Inferior parietal cortex (tissue), 1 donor: ENCODE results near the gene OR2A12.
"Not testable (repeated sequence)": the region's sequence is repeated elsewhere in the genome, so short reads cannot be mapped to it uniquely, and the experiment has no call there.

Source experiments
- DNase-seq: peaks from one replicate; pipeline ENCODE4 v3.0.0-alpha.2; 2016; ENCODE audit errors: extremely low spot score

The OR2A12 gene, protein sequence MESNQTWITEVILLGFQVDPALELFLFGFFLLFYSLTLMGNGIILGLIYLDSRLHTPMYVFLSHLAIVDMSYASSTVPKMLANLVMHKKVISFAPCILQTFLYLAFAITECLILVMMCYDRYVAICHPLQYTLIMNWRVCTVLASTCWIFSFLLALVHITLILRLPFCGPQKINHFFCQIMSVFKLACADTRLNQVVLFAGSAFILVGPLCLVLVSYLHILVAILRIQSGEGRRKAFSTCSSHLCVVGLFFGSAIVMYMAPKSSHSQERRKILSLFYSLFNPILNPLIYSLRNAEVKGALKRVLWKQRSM

DNA sequence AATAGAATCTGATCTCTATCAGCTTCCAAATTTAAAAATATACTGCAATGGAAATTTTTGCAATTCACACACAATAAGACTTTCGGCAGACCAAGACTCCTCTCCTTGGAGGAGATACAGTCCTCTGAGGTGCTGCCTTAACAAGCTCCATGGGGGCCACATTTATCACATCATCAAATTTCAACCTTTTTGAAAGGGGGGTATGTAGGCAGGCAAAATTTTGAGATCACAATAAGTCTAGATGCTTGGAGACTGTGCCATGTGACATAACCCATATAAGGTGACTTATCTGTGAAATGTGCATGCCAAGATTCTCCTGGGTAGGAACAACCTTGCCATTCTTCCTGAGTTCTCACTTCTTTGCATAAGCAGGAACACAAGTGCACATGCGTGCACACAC, at the start of gene OR2A12:
Gene OR2A12, plus strand, starts transcription at position 301 of the 400 bp plus-strand sequence. CDS start 8,830 bp downstream, outside the sequence.
- DNase-seq: no peak

DNA sequence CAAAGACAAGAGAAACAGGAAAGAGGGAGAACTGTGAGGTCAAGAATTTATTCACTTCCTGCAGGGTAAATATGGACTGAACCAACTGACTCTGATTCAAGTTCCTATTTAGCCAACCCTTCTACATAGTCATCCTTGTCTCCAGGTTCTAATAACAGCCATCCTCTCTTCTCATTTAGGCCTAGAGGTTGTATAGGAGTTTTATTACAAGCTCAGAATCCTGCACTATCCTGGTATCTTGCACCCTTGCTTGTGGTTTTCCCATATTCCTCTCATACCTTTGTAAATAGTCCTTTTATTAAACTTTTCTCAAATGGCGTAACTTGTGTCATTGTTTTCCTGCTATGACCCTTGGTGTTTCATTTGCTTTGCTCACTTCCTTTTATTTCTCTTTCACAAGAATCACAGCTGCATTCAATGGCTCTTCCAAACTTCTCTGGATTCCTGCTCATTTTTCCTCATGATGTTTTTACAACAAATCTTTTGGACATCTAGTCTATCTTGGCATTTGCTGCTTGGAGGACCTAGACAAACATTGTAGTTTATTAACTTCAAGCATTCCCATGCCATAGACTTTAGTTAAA, 49.7 kb upstream of the OR2A12 start:
- no peak for DNase-seq

DNA sequence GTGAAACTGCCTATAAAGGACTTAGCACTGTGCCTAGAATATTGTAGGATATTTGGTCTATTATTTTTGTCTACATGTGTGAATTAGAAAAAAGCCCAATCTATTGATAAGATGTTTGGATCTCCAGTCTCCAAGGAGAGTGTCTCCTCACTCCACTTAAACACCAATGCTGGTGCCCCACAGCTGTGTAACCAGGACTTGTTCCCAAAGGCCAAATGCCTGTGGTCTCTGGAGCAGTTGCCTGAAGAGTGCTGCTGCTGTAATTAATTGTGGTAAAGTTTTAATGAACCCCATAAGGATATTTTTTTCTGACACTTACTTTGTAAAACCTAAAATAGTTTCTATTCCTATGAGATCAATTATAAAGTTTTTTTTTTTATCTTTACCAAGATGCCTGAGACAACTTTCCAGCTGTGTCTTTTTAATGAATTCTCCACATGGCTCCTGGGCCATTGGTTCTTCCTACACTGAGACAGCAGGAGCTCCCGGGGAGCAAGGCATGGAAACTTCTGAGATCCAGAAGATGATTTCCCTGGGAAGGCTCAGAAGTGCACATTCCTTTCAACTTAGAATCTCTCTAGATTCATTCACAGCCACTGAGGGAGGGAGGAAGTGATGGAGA, 48.6 kb upstream of the OR2A12 start:
- DNase-seq: no peak

DNA sequence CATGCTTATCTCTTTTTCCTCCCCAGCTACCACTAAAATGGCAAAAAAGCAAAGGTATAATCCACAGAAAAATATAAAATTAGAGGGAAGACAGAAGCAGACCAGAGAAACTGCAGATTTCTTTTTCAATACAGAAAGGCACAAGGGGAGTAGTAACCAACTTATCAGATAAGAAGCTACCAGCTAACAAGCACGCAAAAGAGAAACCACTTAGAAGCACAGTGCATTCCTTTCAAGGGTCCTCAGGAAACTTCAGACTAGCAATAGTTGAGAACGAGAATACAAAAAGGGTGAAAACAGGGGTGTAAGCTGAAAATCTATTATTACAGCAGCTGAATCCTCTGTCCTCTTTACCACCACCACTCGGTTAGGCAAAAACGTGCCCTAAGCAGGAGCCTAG, 47.2 kb upstream of the OR2A12 start:
- DNase-seq: no peak

DNA sequence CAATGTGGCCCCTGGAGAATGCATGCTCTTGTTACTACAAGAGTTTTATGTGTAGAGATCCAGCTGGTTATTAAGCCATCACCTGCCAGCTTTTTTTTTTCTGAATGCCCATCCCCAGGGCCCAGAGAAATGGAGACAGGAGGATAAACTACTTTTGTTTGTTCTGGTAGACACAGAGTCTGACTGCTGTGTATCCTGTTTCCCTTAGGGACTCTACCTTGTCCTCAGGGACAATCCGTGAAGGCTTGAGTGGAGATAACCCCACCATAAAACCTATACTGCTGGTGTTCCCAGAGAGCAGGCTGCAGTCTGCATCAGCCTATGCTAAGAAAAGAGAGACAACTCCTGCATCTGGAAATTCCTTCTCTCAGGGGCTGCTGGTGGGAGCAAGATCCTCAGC, 37.4 kb upstream of the OR2A12 start, which contains the start of gene OR2A5:
Gene OR2A5, plus strand, starts transcription at position 301 of the 400 bp plus-strand sequence. CDS start 1,454 bp downstream, outside the sequence.
- DNase-seq: no peak

DNA sequence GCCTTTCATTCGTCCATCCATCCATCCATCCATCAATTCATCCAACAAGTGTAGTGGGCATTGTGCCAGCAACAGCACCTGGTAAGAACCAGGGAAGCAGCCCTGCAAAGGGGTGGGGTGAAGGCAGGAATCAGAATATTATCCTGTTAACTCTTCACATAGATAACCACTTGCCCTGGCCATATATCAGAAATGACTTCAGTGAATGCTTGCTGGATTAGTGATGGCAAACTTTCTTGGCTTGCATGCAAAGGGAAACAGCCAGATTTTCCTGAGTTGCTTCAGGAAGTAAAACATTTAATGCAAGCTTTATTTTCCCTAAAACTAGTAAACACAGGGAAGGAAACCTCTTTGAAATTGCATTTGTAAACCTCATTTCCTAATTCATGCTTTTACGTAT, 36.6 kb upstream of the OR2A12 start:
- DNase-seq: no peak

DNA sequence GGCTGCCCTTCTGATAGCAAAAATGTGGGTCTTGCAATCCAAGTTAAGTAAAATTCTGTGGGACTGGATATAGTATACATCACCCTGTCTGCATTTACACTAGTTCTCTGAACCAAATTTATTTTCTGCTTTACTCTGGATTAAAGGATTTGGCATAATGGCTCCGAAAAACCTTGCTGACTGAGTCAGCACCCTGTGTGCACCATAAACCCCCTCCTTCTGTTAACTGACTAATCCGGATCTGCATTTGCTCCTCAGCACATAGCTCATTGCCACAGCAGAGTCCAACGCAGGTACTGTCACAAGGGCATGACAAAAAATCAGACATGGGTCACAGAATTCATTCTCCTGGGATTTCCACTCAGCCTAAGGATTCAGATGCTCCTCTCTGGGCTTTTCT, 36.0 kb upstream of the OR2A12 start:
- DNase-seq: no peak

DNA sequence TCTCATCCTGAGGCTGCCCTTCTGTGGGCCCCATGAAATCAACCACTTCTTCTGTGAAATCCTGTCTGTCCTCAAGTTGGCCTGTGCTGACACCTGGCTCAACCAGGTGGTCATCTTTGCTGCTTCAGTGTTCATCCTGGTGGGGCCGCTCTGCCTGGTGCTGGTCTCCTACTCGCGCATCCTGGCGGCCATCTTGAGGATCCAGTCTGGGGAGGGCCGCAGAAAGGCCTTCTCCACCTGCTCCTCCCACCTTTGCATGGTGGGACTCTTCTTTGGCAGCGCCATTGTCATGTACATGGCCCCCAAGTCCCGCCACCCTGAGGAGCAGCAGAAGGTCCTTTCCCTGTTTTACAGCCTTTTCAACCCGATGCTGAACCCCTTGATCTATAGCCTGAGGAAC, 35.2 kb upstream of the OR2A12 start:
- DNase-seq: not testable (repeated sequence)

DNA sequence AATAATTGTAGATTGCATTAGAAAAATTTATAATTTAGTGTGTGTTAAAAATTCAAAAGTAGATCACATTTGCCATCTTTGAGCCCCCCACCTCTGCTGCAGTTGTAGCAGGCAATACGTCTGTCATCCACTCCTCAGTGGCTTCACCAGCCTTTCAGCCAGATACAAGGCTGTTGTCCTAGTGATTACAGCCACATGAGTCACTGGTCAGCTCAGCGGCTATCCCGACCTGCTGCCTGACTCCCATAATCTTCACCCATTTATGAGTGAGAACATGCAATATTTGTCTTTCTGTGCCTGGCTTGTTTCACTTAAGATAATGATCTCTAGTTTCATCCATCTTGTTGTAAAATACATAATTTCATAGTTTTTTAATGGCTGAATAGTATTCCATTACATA, 28.1 kb upstream of the OR2A12 start:
- DNase-seq: no peak

DNA sequence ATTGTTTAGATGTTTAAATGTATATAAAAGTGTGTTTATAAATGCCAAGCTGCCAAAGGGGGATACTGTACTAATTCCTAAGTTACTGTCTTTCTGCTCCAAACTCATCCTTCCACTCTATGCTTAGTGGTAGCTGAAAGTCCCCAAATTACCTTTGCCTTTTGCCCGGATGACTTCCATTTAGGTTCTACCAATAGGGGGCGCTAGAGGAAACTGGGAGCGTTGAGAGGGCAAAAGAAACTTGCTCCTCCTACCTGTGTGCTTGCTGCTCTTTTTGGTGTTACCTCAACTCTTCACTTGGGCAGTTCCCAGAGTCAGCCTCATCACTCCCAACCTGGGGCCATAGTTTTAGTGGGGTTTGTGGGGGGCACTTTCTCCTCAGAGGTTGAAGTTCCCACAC, 22.4 kb upstream of the OR2A12 start:
- DNase-seq: no peak

DNA sequence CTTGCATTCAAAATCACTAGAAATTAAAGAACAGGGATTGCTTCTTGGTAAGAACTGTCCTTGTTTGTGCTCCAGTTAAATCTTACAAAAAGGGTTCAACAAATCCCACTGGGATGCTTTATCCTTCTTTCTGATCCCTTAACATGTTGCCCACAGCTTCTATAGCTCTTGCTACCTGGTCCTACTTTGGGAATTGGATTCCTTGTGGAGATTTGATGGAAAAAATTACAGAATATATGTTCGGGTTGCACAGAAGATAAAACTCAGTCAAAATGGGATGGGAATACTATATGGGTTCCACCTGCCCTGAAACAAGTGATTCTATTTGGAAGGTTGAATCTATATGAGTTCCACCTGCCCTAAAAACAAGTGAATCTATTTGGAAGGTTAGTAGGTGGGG, 16.6 kb upstream of the OR2A12 start, which contains the start of gene OR2A25:
Gene OR2A25, plus strand, starts transcription at position 301 of the 400 bp plus-strand sequence. CDS start 4,409 bp downstream, outside the sequence.
- no peak for DNase-seq

DNA sequence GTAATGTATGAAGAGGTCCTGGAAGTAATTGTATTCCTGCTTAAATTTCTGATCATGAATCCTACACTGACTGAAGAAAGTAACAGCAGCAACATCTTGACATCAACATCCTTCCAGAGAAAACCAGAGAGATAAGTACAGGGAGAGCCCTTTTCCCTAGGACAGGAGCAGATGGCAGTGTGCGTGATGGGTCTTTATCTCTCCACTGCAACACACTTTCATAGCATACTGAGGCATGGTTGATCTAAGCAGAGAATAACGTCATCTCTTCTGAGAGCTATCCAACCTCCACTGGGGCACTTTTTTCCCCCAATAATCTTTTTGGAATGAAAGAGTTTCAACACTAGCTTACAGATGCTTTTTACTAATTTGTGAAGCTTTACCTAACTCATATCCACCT, 16.1 kb upstream of the OR2A12 start:
- DNase-seq: no peak

DNA sequence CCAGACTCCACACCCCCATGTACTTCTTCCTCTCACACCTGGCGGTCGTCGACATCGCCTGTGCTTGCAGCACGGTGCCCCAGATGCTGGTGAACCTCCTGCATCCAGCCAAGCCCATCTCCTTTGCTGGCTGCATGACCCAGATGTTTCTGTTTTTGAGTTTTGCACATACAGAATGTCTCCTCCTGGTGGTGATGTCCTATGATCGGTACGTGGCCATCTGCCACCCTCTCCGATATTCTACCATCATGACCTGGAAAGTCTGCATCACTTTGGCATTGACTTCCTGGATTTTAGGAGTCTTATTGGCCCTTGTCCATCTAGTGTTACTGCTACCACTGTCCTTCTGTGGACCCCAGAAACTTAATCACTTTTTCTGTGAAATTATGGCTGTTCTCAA, 11.7 kb upstream of the OR2A12 start:
- no peak for DNase-seq

DNA sequence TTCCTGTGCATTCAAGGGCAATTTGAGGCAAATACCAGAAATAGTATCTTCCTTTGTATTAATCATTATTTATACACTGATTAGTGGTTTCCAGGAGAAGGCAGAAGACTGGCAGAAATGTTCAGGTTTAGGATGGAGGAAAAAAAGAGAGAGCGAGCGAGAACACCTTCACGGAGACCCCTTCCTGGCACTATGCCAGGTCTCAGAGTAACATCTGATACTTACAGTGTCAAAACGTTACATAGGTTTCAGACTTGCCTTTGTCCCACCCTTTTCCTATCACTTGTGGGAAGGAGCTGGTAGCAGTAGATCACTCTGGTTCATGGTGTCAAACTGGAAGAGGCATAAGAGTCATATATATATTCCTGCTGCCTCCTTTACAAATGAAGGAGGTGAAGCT, 652 bp downstream of the OR2A12 start:
- no peak for DNase-seq

DNA sequence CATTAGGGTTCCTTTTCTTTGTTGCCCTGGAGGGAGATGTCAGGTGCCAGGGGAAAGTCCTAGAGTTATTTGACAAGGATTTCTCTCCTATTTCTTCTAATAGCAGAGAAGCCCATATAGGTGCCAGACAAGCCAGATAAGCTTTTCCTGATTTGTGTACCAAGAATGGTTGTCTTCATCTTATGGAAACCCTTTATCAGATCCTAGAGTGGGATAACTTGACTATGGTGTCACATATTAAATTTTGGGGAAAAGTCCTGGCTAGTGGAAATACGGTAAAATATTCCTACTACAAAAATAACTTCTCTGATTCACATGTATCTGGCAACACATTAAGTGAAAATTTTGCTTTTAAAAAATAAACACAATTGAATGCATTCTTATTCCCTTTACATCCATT, 1.2 kb downstream of the OR2A12 start:
- DNase-seq: no peak

DNA sequence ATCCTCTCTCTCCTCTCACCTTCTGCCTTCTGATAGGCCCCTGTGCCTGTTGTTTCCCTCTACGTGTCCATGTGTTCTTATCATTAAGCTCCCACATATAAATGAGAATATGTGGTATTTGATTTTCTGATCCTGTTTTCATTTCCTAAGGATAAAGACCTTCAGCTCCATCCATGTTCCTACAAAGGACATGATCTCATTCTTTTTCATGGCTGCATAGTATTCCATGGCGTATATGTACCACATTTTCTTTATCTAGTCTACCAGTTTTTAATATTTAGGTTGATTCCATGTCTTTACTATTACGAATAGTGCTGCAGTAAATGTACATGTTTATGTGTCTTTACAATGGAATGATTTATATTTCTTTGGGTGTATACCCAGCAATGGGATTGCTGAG, 4.6 kb downstream of the OR2A12 start:
- DNase-seq: no peak

DNA sequence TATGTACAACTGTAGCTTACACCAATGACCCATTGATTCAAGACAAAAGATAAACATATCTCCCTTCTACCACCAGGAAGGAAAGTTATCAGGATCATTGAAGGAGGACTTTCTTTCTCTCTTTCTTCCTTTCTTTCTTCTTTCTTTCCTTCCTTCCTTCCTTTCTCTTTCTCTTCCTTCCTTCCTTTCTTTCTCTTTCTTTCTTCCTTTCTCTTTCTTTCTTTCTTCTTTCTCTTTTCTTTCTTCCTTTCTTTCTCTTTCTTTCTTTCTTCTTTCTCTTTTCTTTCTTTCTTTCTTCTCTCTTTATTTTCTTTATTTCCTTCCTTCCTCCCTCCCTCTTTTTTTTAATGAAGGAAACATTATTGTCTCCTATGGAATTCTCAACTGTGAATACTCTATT, 12.7 kb downstream of the OR2A12 start:
- DNase-seq: no peak

DNA sequence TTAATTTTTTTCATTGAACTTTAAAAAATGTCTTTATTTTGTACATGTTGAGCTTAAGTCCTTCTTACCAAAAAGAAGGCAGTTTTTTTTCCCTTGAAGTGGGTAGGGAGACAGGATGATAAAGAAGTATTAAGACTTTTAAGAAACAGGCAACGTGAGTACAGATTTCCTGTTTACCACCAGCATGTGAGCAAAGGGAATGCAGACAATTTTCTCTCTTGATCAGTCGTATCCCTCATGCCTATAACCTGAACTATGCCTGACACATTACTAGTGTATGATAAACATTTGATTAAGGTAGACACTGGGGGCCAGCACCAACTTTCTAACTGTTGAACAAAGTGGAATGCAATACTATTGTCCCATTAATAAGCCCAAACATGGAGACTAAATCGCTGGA, 14.5 kb downstream of the OR2A12 start:
- no peak for DNase-seq

DNA sequence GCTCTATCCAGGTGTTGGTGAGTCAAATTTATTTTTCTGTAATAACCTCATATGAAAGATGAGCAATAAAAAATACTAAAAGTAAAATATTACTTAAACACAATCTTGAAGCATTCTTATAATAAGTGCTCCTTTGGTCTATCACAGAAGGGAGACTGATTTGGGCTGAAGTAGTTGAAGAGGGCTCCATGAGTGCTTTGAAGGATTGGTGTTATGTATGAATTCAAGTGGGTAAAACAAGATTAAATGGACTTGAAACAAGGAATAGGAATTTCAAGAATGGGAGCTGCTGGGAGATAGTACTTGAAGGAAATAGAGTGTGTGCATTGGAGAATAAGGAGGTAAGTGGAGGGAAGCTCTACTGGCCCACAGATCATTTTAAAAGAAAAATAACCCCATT, 16.0 kb downstream of the OR2A12 start:
- DNase-seq: no peak

DNA sequence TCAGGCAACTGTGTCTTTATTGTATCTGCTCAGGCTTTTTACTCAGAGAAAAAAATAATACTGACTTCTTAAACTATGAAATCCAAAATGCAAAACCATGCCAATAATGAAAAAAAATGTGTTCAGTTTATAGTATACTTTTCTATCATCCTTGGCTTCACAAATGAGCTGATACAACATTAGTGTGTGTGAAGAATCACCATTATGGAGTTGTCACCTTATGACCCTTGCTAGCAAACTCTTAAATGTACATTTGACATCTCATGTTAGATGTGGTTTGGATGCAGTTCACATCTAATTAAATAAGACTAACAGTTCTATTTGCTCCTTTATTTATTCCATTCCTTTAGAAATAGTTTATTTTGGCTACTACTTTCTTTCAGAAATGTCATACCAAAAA, 19.1 kb downstream of the OR2A12 start:
- DNase-seq: no peak

DNA sequence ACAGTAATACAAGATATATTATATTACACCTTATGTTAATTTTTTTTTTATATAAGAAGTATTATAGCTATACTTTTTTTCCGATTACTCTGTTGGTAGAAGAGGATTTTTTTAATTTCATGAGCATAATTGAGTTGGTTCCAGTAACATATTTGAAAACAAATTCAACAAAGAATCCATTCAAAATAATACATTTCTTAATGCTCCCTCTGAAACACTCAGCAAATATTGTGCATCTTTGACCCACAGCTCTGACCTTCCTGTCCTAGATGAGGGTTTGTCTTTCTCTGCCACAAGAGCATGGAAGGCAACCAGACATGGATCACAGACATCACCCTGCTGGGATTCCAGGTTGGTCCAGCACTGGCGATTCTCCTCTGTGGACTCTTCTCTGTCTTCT, 23.2 kb downstream of the OR2A12 start, which contains the start of gene OR2A2:
Gene OR2A2, plus strand, starts transcription at position 301 of the 400 bp plus-strand sequence. Its CDS starts 0 bp downstream, at position 301.
- no peak for DNase-seq

DNA sequence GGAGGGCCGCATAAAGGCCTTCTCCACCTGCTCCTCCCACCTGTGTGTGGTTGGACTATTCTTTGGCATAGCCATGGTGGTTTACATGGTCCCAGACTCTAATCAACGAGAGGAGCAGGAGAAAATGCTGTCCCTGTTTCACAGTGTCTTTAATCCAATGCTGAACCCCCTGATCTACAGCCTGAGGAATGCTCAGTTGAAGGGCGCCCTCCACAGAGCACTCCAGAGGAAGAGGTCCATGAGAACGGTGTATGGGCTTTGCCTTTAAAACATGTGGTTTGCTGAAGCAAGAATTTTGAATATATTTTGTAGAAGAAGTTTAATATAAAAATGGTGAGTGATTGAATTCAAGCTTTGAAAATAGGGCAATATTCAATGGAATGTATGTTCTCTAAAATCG, 24.2 kb downstream of the OR2A12 start:
- DNase-seq: no peak

DNA sequence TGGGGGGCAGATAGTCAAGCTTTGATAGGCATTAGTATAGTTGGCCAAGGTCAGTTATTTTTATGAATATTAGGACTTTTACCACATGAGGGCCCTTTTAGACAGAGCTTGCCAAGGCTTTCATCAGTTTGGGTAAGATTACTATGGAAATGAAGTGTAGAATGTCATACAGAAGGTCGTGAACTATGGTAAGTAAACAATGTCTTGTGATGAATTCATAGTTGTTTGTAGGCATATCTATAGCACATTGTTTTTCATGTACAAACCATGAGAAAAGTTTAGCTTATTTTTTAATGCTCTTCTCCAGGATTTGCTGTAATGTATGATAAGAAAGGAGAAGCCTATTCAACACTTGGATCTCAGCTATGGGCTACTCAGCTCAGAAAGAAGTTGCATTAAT, 27.6 kb downstream of the OR2A12 start:
- DNase-seq: no peak
